GM04503 (cell line): ENCODE measurements around the gene CNTN4.

Experiments used
- DNase-seq: peaks from one replicate; pipeline ENCODE4 v3.0.0-alpha.2; 2012; ENCODE audit warnings: low read depth

CNTN4 gene

GRCh38 chr3:2861120-2861519 is 762.5 kb downstream of the CNTN4 start:
- no peak for DNase-seq

DNA sequence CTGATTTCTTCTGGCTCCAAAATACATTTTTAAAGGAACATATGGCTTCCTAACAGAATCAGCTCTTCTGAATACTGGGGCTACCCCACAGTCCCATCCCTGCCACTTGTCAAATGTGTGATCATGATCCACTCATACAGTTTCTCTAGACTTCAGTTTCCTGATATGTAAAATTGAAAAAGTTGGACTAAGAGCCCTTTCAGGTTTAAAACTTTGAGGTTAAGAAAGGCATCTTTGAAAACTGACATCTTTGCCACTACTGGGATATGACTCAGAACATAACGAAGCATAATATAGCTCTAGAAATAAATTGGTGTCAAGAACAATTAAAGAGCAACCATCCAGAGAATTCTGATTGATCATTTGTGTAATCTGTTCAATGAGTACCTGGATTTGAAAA is 763.3 kb downstream of the CNTN4 start:
- no peak for DNase-seq

DNA sequence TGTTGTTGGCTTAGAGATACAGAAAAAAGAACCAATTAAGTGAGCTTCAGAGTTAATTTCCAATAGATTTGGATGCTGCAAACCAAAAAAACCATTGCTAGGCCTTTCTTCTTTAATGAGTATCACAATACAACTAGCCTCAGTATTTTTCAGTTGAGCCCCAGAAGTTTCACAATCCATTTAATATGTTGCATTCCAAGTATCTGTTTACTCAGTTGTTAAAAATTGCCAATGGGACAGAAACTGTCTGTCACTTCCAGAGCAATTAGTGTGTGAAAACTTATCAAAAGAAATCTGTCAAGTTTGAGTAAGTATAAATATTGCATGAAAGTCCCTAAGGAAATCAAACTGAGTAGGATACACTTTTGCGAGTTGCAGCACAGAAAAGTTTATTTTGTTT is 763.7 kb downstream of the CNTN4 start:
- no peak for DNase-seq

DNA sequence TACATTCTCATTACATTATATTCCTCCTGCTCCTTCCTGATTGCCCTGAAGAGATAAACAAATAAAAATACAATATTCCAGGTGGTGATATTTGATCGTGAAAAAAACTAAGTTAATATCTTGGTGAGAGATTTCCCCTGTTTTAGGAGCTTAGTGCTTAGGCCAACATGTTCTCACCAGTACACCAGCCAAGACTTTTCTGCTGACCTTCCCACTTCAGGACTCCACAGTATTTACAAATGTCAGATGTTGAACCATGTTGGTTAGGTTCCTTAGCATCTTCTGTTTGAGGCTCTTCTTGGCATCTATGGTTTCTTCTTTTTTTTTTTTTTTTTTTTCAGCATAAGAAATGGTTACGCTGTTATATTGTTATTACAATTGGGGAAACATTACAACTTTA is 764.5 kb downstream of the CNTN4 start:
- no peak for DNase-seq

- DNase-seq: no peak
Observed at GRCh38 chr3:2869905-2870304, 771.2 kb downstream of the CNTN4 start.

GRCh38 chr3:2870724-2871333 is 772.2 kb downstream of the CNTN4 start:
- DNase-seq: no peak

- DNase-seq: no peak
Observed at GRCh38 chr3:2872884-2873283, 774.2 kb downstream of the CNTN4 start.

- no peak for DNase-seq
Observed at GRCh38 chr3:2873986-2874385, 775.3 kb downstream of the CNTN4 start.

DNA sequence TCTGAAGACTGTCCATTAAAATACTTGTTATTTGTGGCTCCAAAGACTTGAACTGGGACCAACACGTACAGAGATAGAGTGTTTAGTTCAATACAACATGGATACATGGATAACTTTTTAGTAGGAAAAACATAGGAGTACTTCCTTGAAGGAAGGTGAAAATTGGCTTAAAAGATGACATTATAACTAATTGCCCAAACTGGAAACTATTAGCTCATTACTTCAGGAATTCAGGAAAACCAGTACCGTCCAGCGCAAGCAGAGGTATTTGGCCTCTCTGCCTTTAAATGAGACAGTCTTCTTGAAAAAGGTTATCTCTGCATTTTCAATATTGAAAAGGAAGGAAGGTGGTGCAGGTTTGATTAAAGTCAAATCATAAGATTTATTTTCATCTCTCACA is 777.0 kb downstream of the CNTN4 start:
- DNase-seq: no peak

DNA sequence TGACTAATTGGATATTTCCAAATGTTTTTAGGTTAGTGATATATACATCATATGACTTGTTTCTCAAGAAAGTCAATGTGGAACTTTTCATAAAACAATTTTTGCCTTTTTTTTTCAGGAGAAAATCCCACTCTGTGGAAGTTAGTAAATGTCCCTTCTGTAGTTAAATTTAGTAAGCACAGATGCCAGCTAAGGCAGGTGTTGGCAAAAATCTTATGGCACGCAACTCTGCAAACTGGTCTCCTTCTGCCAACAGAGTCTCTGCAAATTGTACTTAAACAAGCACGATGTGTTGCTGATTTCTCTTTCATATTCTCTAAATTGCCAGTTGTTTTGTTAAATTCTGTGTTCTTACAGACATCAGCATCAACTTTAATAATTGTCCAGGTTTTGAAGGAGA is 777.7 kb downstream of the CNTN4 start:
- no peak for DNase-seq

- DNase-seq: no peak
Observed at GRCh38 chr3:2879023-2879422, 780.4 kb downstream of the CNTN4 start.

- no peak for DNase-seq
Observed at GRCh38 chr3:2879587-2879986, 780.9 kb downstream of the CNTN4 start.

DNA sequence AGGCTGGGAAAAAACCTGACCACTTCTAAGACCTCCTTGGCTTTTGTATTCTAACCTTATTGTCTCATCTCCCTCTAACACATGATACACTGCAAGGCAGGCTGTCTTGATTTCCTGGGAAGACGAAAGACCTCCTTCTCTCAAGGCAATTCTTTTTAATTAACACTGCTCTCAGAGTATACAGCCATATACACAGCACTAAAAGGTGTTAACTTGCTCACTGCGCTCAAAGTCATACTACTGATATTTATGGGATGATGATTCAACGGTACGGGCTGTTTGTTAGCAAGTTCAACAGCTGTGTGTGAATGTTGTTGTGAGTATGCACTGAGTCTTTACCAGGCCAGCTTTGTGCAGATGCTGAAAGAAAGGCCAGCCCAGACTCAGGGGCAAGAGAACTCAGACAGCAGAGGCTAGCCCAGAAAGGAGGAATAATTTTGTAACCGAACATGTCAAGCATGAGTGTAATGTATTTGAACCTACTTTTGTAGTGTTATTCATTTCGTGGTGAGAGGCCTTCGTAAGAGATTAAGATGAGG is 781.6 kb downstream of the CNTN4 start:
- no peak for DNase-seq

DNA sequence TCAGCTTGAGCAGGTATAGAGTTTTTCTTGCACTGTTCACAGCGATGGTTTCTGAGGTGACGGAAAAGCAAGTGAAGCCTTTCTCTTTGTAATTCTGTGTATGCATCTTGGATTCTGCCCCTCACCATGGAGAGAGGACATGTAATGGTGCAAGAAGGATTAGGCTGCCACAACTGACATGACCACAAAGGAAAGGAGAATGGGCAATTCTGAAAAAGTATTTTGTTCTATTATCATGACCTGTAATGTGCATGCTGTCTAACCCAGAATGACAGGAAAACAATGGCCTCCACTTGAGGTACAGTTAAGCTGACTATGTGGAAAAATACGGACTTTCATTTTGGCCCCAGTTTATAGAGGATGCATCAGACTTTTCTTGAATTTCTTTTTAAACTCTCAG is 784.6 kb downstream of the CNTN4 start:
- no peak for DNase-seq

GRCh38 chr3:2888592-2888991 is 789.9 kb downstream of the CNTN4 start:
- no peak for DNase-seq

DNA sequence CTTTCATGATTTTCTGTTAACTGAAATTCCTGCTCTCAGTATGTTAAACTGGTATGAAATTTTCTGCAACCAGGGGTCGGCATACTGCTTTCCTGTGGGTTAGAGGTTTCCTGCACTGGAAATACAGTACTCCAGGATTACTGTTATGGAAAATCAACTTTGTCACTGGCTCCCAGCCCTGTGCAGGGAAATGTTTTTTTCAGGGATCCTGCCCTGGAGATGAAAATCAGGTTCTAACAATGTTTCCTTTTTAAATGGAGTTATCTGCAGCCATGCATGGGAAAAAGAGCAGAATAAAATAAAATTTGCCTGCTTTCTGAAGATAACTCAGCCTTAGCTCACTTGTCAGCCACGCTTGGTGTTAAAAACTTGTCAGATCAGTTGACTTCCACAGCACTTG is 791.1 kb downstream of the CNTN4 start:
- no peak for DNase-seq

DNA sequence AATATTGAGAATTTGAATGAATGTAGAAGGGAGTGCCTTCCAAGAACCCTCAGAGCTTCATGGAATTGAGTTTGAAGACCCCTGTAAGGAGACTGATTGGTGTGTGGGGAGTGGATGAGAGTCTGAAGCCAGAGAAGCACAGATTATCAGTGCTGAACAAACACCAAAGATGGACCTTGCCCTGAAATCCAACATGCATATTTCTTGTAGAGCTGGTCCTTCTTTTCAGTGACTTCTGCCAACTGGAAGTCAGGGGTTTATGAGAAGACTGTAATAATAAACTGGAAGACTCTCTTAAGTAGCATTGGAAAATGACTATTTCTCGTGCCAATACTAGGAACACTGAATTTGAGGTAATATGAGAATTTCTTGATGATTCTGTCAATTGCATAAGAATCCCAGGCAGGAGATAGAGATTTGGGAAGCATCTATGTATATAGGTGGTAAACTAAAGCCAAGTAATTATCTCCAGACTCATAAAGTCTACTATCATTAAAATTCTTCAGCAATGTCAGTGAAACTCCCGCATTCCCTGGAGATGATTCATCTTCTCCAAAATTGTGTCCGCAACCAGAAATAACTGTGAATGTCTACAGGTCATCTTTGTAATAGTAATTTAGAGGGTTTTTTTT is 797.8 kb downstream of the CNTN4 start:
- no peak for DNase-seq

- no peak for DNase-seq
Observed at GRCh38 chr3:2897821-2898220, 799.2 kb downstream of the CNTN4 start.

GRCh38 chr3:2898591-2899353 is 800.1 kb downstream of the CNTN4 start:
- DNase-seq: no peak

DNA sequence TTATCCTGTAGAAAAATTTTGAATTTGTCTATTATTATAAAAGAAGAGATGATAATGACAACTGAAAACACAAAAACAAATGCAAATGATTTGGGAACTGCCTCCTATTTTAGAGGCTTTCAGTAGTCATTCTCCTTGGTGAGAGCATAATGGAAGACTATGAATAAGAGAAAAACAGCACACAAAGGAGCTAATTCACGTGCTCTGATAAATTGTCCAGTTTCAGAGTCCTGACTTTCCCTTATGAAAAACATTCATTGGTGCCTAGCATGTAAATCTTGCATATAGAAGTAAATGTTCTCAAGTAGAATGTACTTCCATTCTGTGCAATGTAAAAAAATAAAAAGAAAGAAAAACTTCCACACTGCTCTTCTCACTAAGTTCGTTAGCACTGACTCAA is 805.4 kb downstream of the CNTN4 start:
- no peak for DNase-seq

DNA sequence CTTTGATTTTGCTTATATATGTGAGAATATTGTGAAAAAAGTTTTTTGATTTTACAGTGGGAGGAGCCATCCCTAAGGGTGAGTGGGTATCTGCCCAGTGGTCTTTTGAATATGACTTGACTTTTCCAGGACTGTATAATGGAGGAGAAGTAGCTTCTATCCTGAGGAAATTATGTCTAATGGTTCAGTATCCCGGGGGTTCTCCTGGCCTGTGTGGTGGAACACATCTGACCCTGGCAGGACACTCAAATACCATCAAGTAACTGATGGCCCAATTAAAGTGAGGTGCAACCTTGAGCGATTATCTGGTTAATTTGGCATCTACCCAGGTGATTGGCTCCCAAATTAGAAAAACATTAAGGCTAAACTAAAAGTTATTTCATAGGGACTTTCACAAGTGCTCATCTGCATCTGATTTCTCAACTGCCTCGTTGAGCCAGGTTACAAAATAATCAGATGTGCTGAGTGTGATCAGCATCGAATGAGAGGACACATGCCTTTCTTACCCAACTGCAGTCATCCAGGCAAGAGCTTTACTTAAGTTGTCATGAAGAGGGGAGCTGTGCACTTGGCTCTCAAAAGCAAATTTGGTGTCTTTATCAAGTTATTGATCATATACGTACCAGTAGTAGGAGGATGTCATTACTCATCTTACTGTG is 810.2 kb downstream of the CNTN4 start:
- no peak for DNase-seq

DNA sequence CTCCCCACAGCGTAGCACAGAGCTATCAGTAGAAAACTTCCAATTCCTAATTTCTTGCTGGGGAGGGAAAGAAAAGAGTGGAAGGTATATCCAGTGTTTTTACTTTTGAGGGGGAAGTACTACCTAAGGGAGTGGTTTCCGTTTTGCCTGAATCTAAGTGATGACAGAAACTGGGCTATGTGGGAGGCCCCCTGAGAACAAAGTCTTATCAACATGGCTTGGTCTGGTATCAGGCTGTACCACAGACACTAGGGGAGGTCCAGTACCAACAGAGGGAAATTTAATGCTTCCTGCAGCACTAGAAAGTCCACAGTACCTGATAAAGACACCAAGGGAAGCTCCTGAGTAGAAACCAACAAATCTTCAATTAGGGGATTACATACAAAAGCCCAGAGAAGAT is 812.3 kb downstream of the CNTN4 start:
- DNase-seq: no peak

GRCh38 chr3:2915826-2916225 is 817.2 kb downstream of the CNTN4 start:
- no peak for DNase-seq
